BE2C (cell line): ENCODE results near the gene PHF21A.

ENCODE experiments used
- DNase-seq: peaks from one replicate; pipeline ENCODE4 v3.0.0-alpha.2; 2020
- H3K27me3 ChIP-seq: fragments of 250-450 bp; sonication (Bioruptor Pico); 2 replicates; pipeline ENCODE4 v1.5.1; 2020; ENCODE audit warnings: mild to moderate bottlenecking
- H3K36me3 ChIP-seq: fragments of 250-450 bp; sonication (Bioruptor Pico); 2 replicates; pipeline ENCODE4 v1.5.1; 2020; ENCODE audit warnings: mild to moderate bottlenecking
- H3K4me1 ChIP-seq: fragments of 250-450 bp; sonication (Bioruptor Pico); 2 replicates; pipeline ENCODE4 v1.5.1; 2020
- H3K4me3 ChIP-seq: 2 replicates; pipeline ENCODE4 v1.5.1; 2011; ENCODE audit warnings: low read depth, low read length
- H3K9me3 ChIP-seq: fragments of 250-450 bp; sonication (Bioruptor Pico); 2 replicates; pipeline ENCODE4 v1.5.1; 2020
- TF ChIP-seq, protein P1 (sequence below): IDR thresholded peaks from 2 replicates; pipeline ENCODE4 v1.5.1; 2012; ENCODE audit warnings: mild to moderate bottlenecking, low read depth, low read length

The PHF21A gene

DNA sequence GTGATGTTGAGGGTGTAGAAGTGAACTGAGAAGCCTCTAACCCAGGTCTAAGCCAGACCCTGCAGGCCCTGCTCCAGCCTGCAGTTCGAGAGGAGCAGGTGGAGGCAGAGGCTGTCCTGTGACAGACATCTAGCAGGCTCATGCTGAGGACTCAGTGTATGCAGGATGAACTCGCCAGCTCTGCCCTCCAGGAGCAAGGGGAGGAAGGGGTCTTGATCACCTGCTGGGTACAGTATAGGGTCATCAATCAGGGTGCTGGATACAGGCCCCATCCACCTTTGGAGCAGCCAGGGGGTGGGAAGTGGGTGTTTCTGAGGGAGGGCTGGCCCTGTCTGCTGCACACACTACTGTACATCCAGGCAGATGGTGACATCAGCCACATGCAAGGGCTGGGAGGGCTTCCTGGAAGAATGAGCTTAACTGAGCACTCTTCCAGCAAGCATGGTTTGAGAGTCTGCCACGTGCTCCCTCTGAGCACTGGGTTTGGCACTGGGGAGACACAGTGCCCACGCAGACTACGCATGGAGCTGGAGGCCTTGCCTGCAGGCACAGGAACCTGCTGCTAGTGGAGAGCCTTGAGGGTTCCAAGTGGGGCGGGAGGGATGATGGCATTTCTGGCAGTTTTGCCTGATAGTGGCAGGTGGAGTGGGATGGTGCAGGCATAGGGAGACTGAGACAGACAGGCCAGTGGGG, 226.6 kb downstream of the PHF21A start:
- H3K4me3 ChIP-seq, result no peak overlapping the region
- H3K27me3 ChIP-seq, result no peaks in the 10 kb centered on the region
- H3K4me1 ChIP-seq, result peaks cover 27% of the 10 kb centered on the region
- DNase-seq, result no peak
- H3K9me3 ChIP-seq, result no peaks in the 10 kb centered on the region
- TF ChIP-seq, protein P1, sequence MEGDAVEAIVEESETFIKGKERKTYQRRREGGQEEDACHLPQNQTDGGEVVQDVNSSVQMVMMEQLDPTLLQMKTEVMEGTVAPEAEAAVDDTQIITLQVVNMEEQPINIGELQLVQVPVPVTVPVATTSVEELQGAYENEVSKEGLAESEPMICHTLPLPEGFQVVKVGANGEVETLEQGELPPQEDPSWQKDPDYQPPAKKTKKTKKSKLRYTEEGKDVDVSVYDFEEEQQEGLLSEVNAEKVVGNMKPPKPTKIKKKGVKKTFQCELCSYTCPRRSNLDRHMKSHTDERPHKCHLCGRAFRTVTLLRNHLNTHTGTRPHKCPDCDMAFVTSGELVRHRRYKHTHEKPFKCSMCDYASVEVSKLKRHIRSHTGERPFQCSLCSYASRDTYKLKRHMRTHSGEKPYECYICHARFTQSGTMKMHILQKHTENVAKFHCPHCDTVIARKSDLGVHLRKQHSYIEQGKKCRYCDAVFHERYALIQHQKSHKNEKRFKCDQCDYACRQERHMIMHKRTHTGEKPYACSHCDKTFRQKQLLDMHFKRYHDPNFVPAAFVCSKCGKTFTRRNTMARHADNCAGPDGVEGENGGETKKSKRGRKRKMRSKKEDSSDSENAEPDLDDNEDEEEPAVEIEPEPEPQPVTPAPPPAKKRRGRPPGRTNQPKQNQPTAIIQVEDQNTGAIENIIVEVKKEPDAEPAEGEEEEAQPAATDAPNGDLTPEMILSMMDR, result no peak
- H3K36me3 ChIP-seq, result no peaks in the 10 kb centered on the region

DNA sequence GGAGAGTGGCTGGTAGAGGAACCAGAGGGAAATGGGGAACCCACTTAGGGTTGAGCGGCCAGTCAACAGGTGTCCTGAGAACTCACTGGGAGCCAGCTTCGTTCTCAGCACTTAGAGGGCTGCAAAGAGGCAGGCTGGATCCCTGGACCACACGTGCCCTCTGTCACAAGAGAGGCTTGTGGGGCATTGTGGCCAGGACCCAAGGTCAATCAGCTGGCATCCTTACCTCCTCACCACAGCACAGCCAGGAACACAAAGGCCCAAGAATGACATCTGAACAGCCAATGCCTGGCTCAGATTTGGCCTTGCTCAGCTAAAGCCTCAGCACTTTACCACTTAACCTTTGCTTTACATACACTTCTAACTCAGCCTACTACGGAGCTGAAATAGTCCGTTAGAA, 228.4 kb downstream of the PHF21A start:
- H3K4me1 ChIP-seq, result peaks cover 16% of the 10 kb centered on the region
- H3K4me3 ChIP-seq, result no peak overlapping the region
- H3K9me3 ChIP-seq, result no peaks in the 10 kb centered on the region
- TF ChIP-seq, protein P1, result no peak
- no peaks in the 10 kb centered on the region for H3K36me3 ChIP-seq
- no peaks in the 10 kb centered on the region for H3K27me3 ChIP-seq
- no peak for DNase-seq

DNA sequence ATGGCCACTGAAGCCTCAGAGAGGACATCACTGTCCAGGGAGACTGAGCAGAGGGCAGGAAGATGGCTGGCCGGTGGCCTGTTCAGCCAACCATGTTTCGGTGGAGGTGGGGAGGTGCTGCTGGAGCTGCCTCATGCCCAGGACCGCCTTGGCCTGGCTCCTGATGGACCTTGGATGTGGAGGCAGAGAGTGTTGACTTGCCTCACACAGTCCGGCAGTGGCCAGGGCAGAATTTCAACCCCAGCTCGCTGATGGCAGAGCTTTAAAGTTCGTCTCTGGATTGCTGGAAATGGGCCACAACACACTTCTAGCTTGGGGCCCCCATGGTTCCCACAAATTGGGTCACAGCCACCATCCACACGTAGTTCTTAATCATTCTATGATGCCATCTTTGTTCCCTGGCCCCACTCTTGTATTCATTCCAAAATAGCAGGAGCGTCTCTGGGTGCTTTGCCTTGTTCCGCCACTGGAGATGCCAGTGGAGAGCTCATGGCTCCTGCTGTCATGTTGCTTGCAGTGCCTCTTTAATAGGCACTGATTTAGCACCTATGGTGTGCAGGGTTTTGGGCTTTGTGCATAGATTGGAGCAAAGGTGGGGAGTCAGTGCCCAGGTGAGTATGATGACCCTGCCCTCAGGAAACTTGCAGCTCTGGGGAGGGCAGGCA, 230.2 kb downstream of the PHF21A start:
- no peaks in the 10 kb centered on the region for H3K36me3 ChIP-seq
- TF ChIP-seq, protein P1, result no peak
- no peaks in the 10 kb centered on the region for H3K9me3 ChIP-seq
- no peaks in the 10 kb centered on the region for H3K27me3 ChIP-seq
- H3K4me1 ChIP-seq, result peaks cover 3% of the 10 kb centered on the region
- no peak overlapping the region for H3K4me3 ChIP-seq
- DNase-seq, result no peak

DNA sequence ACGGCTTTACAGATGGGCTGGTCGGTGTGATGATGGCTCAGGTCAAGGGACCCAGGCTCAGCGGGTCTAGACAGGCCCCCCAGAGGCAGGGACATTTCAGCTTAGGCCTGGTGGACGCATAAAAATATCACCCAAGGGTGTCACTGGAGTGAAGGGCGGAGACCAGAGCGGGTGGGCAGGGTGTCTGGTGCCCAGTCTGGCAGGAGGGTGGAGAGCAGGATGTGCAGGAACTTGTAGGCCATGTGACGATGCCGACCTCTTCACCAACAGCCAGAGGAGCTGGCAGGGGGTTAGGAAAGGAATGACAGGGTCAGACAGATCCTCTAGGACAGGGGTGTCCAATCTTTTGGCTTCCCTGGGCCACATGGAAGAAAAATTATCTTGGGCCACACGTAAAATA, 231.3 kb downstream of the PHF21A start:
- Histone ChIP-seq H3K9me3 (no peaks in the 10 kb centered on the region), H3K27me3 (no peaks in the 10 kb centered on the region), H3K4me3 (no peak overlapping the region), H3K4me1 (0 out of 2 replicates have a peak, but pooled peaks cover 3% of the 10 kb centered on the region), H3K36me3 (no peaks in the 10 kb centered on the region)
- no peak for DNase-seq
- TF ChIP-seq, protein P1, result no peak

DNA sequence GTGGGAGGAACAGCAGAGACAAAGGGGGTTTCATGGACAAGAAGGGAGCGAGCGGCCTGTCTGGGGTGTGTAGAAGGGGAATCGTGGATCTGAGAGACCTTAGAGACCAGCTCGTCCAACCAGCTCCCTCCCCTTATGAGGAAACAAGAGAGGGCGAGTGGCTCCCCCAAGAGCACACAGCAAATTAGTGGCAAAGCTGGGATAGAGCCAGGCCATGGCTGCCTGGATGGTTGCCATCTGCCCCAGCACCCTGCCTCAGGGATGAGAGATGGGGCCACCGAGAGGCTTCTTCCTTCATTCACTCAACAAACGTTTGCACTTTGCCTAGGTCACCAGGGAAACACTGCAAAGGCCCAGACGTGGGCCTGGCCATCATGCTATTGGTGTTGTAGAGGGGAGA, 231.7 kb downstream of the PHF21A start:
- H3K36me3 ChIP-seq, result no peaks in the 10 kb centered on the region
- TF ChIP-seq, protein P1, result no peak
- DNase-seq, result no peak
- no peaks in the 10 kb centered on the region for H3K27me3 ChIP-seq
- H3K4me3 ChIP-seq, result no peak overlapping the region
- H3K4me1 ChIP-seq, result 0 out of 2 replicates have a peak, but pooled peaks cover 3% of the 10 kb centered on the region
- H3K9me3 ChIP-seq, result no peaks in the 10 kb centered on the region

DNA sequence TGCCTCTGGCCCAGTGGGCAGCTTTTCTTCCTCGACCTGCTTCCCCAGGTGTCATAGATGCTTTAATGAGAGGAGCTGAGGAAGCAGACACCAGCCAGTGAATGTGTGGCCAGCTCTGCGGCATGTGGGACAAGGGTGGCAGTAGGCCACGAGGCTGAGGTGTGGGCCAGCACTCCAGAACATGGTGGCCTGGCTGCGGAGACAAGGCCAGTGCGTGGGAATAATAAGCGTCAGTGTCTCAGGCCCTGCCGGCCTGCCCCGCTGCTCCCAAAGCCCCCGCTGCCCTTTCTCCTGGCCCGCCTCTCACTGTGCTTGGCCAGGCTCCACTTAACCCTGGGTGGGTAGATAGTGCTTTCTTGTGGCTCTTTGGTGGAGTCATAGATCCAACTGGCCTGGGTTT, 233.7 kb downstream of the PHF21A start:
- no peaks in the 10 kb centered on the region for H3K27me3 ChIP-seq
- H3K4me1 ChIP-seq, result peaks cover 7% of the 10 kb centered on the region
- no peak for DNase-seq
- H3K36me3 ChIP-seq, result peaks cover 2% of the 10 kb centered on the region; the same call in 1 of the 2 replicates
- TF ChIP-seq, protein P1, result no peak
- H3K4me3 ChIP-seq, result no peak overlapping the region
- H3K9me3 ChIP-seq, result no peaks in the 10 kb centered on the region
